Panc1 (cell line): ENCODE data around the gene LRRC36. TPM values are rescaled to one million over a fixed set of nuclear protein-coding genes. Genes with fewer than 3 reads are reported as not detected.

Source experiments
- ATAC-seq: fragments of 200-7000 bp; cut with Tn5 transposase; 2 replicates; pipeline ENCODE4 v1.9.1; 2020; ENCODE audit warnings: mild to moderate bottlenecking, moderate library complexity
- BruUV-seq: library from RNA; stranded (reverse); fragments of 400-500 nt; replicated peaks from 2 replicates; lab custom pipeline; 2021; lab: Mats Ljungman, UMichigan
- CTCF ChIA-PET: fragments of 300-600 bp; sonication (Branson Sonifier 250); formaldehyde crosslinking; loops from one replicate; lab custom pipeline; 2022; ENCODE audit warnings: antibody characterized with exemption; lab: Charles Lee
- POLR2A ChIA-PET: fragments of 300-600 bp; sonication (Branson Sonifier 250); formaldehyde crosslinking; loops from one replicate; lab custom pipeline; 2022; ENCODE audit warnings: antibody characterized with exemption; lab: Charles Lee
- DNase-seq: peaks from one replicate; pipeline ENCODE4 v3.0.0-alpha.2; 2010; ENCODE audit warnings: low read depth, low spot score
- H3K27ac ChIP-seq: 2 replicates; pipeline ENCODE4 v1.5.1; 2011; ENCODE audit warnings: mild to moderate bottlenecking, low read length, inconsistent platforms
- H3K27me3 ChIP-seq: fragments of 200-500 bp; sonication (Bioruptor generic); 2 replicates; pipeline ENCODE4 v1.6.0; 2014; ENCODE audit warnings: low read length, inconsistent platforms; ENCODE audit not compliant: control insufficient read depth, insufficient read depth
- H3K36me3 ChIP-seq: fragments of 200-500 bp; sonication (Bioruptor generic); 2 replicates; pipeline ENCODE4 v1.5.1; 2014; ENCODE audit warnings: inconsistent platforms, mild to moderate bottlenecking, low read length, moderate library complexity; ENCODE audit not compliant: control insufficient read depth, insufficient read depth
- H3K4me1 ChIP-seq: 2 replicates; pipeline ENCODE4 v1.5.1; 2011; ENCODE audit warnings: inconsistent platforms, mild to moderate bottlenecking, low read length, moderate library complexity; ENCODE audit not compliant: control insufficient read depth, insufficient read depth
- H3K4me3 ChIP-seq, 2 experiments: 2 replicates each; pipeline ENCODE4 v1.5.1; 2011 to 2012; ENCODE audit warnings: low read depth in 2 of 2, low read length in 2 of 2, mild to moderate bottlenecking in 2 of 2, inconsistent platforms in 1 of 2, moderate library complexity in 1 of 2
- H3K9me3 ChIP-seq: fragments of 200-500 bp; sonication (Bioruptor generic); 2 replicates; pipeline ENCODE4 v1.5.1; 2014; ENCODE audit warnings: low read depth, mild to moderate bottlenecking, inconsistent platforms, low read length, moderate library complexity; ENCODE audit not compliant: control insufficient read depth, insufficient read depth
- POLR2AphosphoS5 ChIP-seq: IDR thresholded peaks from 2 replicates; pipeline ENCODE4 v1.6.1; 2012; ENCODE audit warnings: mild to moderate bottlenecking, low read depth, low read length, moderate library complexity
- REST ChIP-seq, 2 experiments: IDR thresholded peaks; 2 replicates each; pipeline ENCODE4 v1.6.1; 2011 to 2012; ENCODE audit warnings: low read depth in 2 of 2, control low read depth in 1 of 2, low read length in 1 of 2, mild to moderate bottlenecking in 1 of 2, moderate library complexity in 1 of 2; ENCODE audit not compliant: insufficient read depth in 1 of 2
- SIN3A ChIP-seq: IDR thresholded peaks from 2 replicates; pipeline ENCODE4 v1.6.1; 2012; ENCODE audit warnings: low read depth, mild to moderate bottlenecking, low read length, moderate library complexity, borderline replicate concordance; ENCODE audit not compliant: insufficient read depth
- TCF7L2 ChIP-seq: IDR thresholded peaks from 2 replicates; pipeline ENCODE4 v1.6.1; 2011; ENCODE audit warnings: mild to moderate bottlenecking, low read depth, low read length, inconsistent platforms
- in situ Hi-C: cut with HindIII; loops from 2 replicates; pipeline ENCODE4 v1.10.0; 2016; ENCODE audit warnings: low sequenced_read_pairs, low pct_unique_long_range_greater_than_20kb
- intact Hi-C: fragments of 100-400 bp; cut with micrococcal nuclease; formaldehyde crosslinking; loops from one replicate; pipeline ENCODE4 v1.10.0; 2022; ENCODE audit not compliant: unreplicated experiment
- total RNA-seq: library from RNA; stranded (reverse); gene quantifications from one replicate; pipeline ENCODE4 v1.2.1, GENCODE V29; 2021; ENCODE audit not compliant: unreplicated experiment
- TF ChIP-seq, protein P1 (sequence below): fragments of 450-650 bp; IDR thresholded peaks from 2 replicates; pipeline ENCODE4 v1.5.1; 2017; ENCODE audit warnings: mild to moderate bottlenecking

The LRRC36 gene
- total RNA-seq, 1 experiment from 2014 or later, result 0.54 TPM

- ChIA-PET POLR2A (no interaction called here), CTCF (no interaction called here)
- H3K4me1 ChIP-seq, result no peaks in the 10 kb centered on the region
- DNase-seq (no peak), ATAC-seq (no peak)
- BruUV-seq, result no TSS peak
- no peaks in the 10 kb centered on the region for H3K36me3 ChIP-seq
- in situ Hi-C loops, result no loop called here
- H3K4me3 ChIP-seq, result no peak overlapping the region
- TF ChIP-seq, protein P1, sequence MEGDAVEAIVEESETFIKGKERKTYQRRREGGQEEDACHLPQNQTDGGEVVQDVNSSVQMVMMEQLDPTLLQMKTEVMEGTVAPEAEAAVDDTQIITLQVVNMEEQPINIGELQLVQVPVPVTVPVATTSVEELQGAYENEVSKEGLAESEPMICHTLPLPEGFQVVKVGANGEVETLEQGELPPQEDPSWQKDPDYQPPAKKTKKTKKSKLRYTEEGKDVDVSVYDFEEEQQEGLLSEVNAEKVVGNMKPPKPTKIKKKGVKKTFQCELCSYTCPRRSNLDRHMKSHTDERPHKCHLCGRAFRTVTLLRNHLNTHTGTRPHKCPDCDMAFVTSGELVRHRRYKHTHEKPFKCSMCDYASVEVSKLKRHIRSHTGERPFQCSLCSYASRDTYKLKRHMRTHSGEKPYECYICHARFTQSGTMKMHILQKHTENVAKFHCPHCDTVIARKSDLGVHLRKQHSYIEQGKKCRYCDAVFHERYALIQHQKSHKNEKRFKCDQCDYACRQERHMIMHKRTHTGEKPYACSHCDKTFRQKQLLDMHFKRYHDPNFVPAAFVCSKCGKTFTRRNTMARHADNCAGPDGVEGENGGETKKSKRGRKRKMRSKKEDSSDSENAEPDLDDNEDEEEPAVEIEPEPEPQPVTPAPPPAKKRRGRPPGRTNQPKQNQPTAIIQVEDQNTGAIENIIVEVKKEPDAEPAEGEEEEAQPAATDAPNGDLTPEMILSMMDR, result no peak
- TF ChIP-seq POLR2AphosphoS5 (no peak), TCF7L2 (no peak), REST (IDR thresholded peaks at IDR 0.05; ENCODE audit: insufficient read depth in 1 of 2, low read depth in 2 of 2, low read length in 1 of 2) (no peak), SIN3A (no peak)
- no peaks in the 10 kb centered on the region for H3K27me3 ChIP-seq
- intact Hi-C loops, result no loop called here
- H3K9me3 ChIP-seq, result no peaks in the 10 kb centered on the region
- no peak overlapping the region for H3K27ac ChIP-seq
Observed at GRCh38 chr16:67387479-67388079, 61.0 kb downstream of the LRRC36 start.

GRCh38 chr16:67388191-67388590, 61.6 kb downstream of the LRRC36 start:
- no peak overlapping the region for H3K27ac ChIP-seq
- no peak overlapping the region for H3K4me3 ChIP-seq
- ATAC-seq (no peak), DNase-seq (no peak)
- H3K4me1 ChIP-seq, result no peaks in the 10 kb centered on the region
- TF ChIP-seq SIN3A (no peak), REST (IDR thresholded peaks at IDR 0.05; ENCODE audit: insufficient read depth in 1 of 2, low read depth in 2 of 2, low read length in 1 of 2) (no peak), POLR2AphosphoS5 (no peak), TCF7L2 (no peak)
- TF ChIP-seq, protein P1, result no peak
- BruUV-seq, result no TSS peak
- ChIA-PET POLR2A (no interaction called here), CTCF (interaction anchor here (0.6 kb wide), 1 partner anchor 93 kb away, joined by 6 read pairs; the partner anchor contains the start of gene ATP6V0D1)
- H3K27me3 ChIP-seq, result no peaks in the 10 kb centered on the region
- no peaks in the 10 kb centered on the region for H3K9me3 ChIP-seq
- in situ Hi-C loops (no loop called here), intact Hi-C loops (no loop called here)
- H3K36me3 ChIP-seq, result no peaks in the 10 kb centered on the region
